LNCaP clone FGC (cell line): ENCODE data around the gene SLC5A7.

Source experiments
- DNase-seq: peaks from one replicate; pipeline ENCODE4 v3.0.0-alpha.2; 2011; ENCODE audit warnings: low read depth
- H3K4me3 ChIP-seq: 2 replicates; pipeline ENCODE4 v1.5.1; 2011; ENCODE audit warnings: mild to moderate bottlenecking, low read depth, low read length, control low read depth
- CTCF ChIP-seq: IDR thresholded peaks from 2 replicates; pipeline ENCODE4 v1.5.1; 2012; ENCODE audit warnings: mild to moderate bottlenecking; ENCODE audit not compliant: control insufficient read depth, insufficient read depth; ENCODE audit errors: extremely low read depth

Gene SLC5A7

GRCh38 chr2:107986278-107987217 lies at the start of gene SLC5A7:
TSS of gene SLC5A7 (plus strand) at chr2:107986524. CDS start at chr2:107988156, 1,632 bp downstream.
- H3K4me3 ChIP-seq, result no peak within 1 kb of the TSS
- DNase-seq, result no peak
- TF ChIP-seq CTCF, result no peak

DNA sequence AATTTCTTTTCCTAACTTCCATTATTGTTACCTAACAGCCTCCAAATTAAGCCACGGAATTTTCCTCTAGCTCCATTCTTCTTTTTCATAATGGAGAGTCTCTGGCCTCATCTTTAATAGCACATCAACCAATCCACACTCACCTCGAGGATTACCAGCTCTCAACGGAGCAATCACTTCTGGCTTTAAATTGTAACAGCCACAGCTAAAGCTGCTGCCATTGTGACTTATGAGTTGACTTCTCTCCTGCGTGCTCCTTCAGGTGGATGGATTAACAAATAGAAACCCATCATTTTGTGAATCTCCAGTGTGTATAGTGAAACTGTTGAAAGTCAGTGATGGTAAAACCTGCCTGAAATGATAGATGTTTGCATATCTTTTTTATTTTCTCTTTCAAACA lies 24.9 kb upstream of the SLC5A7 start:
- no peak overlapping the region for H3K4me3 ChIP-seq
- DNase-seq, result no peak
- TF ChIP-seq CTCF, result no peak

GRCh38 chr2:107964185-107964584 lies 22.1 kb upstream of the SLC5A7 start:
- no peak overlapping the region for H3K4me3 ChIP-seq
- no peak for TF ChIP-seq CTCF
- DNase-seq, result no peak

DNA sequence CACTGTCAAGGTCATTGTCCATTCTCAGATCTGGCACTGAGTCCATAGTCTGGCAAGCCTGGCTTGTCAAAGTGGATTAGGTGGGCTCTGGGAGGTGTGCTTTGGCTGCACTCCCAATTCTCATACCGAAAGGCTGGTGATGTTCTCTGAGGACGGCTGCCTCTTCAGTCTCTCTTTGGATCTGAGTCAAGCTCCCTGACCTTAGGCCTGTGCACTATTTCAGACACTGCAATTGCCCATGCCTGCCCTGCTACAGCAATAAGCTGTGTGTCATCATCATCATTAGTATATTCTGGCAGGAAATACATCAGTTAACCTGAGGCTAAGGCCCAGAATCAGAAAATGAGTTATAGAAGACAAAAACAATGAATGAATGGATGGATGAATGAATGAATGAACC lies 1.6 kb upstream of the SLC5A7 start:
- DNase-seq, result no peak
- no peak overlapping the region for H3K4me3 ChIP-seq
- no peak for TF ChIP-seq CTCF

DNA sequence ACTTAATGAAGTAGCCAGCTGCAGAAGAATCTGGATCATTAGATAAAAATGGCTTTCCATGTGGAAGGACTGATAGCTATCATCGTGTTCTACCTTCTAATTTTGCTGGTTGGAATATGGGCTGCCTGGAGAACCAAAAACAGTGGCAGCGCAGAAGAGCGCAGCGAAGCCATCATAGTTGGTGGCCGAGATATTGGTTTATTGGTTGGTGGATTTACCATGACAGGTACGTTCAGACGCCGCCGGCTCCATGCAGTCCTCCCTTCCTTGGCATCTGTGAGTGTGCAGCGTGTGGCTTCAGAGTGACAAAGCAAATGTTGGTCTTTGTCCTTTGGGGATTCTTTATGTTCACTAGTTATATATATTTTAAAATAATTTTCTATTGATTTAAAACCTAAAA lies 1.8 kb downstream of the SLC5A7 start:
- no peak for DNase-seq
- no peak for TF ChIP-seq CTCF
- H3K4me3 ChIP-seq, result no peak overlapping the region

DNA sequence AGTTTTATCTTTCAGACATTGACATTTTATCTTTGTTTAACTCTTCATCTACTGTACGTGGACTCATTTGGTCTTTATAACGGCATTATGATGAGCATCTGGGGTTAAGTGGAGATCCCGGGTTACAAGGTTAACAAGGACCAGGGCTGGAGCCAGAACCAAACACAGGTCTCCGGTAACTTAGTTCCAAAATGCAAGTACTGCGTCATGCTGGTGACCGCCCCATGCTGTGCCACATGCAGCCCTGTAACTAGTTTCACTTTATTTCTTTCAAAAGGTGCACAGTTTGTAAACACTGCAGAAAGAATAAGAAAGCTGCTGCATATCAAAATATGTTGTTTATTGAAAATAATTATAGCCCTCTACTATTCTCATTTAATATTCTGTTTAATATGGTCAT lies 3.1 kb downstream of the SLC5A7 start:
- TF ChIP-seq CTCF, result no peak
- DNase-seq, result no peak
- no peak overlapping the region for H3K4me3 ChIP-seq

DNA sequence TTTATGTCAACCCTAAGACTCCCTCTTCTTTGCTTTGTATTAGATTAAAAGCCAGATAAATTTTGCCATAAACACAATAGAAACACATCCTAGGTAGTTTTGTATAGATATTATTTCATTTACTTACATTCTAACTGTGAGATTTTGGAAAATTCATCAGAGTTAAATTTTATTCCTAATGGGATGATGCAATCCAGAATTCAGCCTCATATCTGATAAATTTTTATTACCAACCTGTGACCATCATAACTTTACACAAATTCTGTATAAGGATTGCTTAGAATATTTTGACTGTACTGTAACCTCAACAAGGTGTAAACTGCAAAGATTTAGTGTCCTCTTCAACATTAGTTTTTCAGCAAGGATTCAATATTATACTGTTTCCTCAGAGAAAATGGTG lies 4.4 kb downstream of the SLC5A7 start:
- no peak for TF ChIP-seq CTCF
- no peak overlapping the region for H3K4me3 ChIP-seq

More for the DNA sequence above, 4.4 kb downstream of the SLC5A7 start:
- DNase-seq, result no peak
